Thyroid gland (tissue), 4 donors: ENCODE data around the gene UGT8. TPM values are rescaled to one million over a fixed set of nuclear protein-coding genes. Genes with fewer than 3 reads are reported as not detected.

Experiments used
- DNase-seq, 2 donors: peaks; one replicate each; pipeline ENCODE4 v3.0.0-alpha.2; 2019
- H3K27ac ChIP-seq, 3 donors: fragments of 200-600 bp; sonication (generic); 1 replicate in 2 of 3; 2 replicates in 1 of 3; pipeline ENCODE4 v1.5.1; 2016 to 2019; ENCODE audit warnings: mild to moderate bottlenecking in 1 of 3, moderate library complexity in 1 of 3
- H3K27me3 ChIP-seq: fragments of 200-600 bp; sonication (generic); one replicate; pipeline ENCODE4 v1.5.1; 2019
- H3K36me3 ChIP-seq, 2 donors: fragments of 200-600 bp; sonication (generic); one replicate each; pipeline ENCODE4 v1.5.1; 2016 to 2019
- H3K4me1 ChIP-seq, 2 donors: fragments of 200-600 bp; sonication (generic); one replicate each; pipeline ENCODE4 v1.5.1; 2017 to 2019
- H3K4me3 ChIP-seq, 3 donors: fragments of 200-600 bp; sonication (generic); replicated peaks in 1 of 3; 1 replicate in 2 of 3; 2 replicates in 1 of 3; pipeline ENCODE4 v1.5.1; 2016; ENCODE audit warnings: mild to moderate bottlenecking in 1 of 3
- H3K9me3 ChIP-seq: fragments of 200-600 bp; sonication (generic); one replicate; pipeline ENCODE4 v1.5.1; 2017
- CTCF ChIP-seq, 6 experiments: fragments of 200-600 bp in 3 of 6; fragments of 450-650 bp in 3 of 6; sonication (generic) in 3 of 6; IDR thresholded peaks; one replicate each; pipeline ENCODE4 v1.5.1; 2016 to 2019; ENCODE audit warnings: antibody characterized with exemption in 6 of 6, mild to moderate bottlenecking in 2 of 6, inconsistent platforms in 1 of 6, moderate library complexity in 1 of 6
- POLR2A ChIP-seq, 2 donors: fragments of 450-650 bp; IDR thresholded peaks; one replicate each; pipeline ENCODE4 v1.6.1; 2017; ENCODE audit warnings: antibody characterized with exemption in 2 of 2, mild to moderate bottlenecking in 2 of 2, moderate library complexity in 1 of 2
- WGBS, 2 donors: methylation state at CpG; one replicate each; pipeline ENCODE4 v1.1.5; 2017; 5-methylcytosine and 5-hydroxymethylcytosine counted together
- intact Hi-C: fragments of 100-400 bp; cut with DNase I; formaldehyde crosslinking; loops from one replicate; pipeline ENCODE4 v1.15.1; 2023
- total RNA-seq, 4 donors: library from RNA; depleted of rRNA; stranded (reverse); fragments of >200 nt; gene quantifications; one replicate each; pipeline ENCODE4 v1.2.3, GENCODE V29; 2016

UGT8 gene
- total RNA-seq, 4 donors from 2014 or later, result 7.8 to 21.0 (median 13.6) TPM

GRCh38 chr4:114673306-114673705 lies 74.7 kb downstream of the UGT8 start:
- no peak for DNase-seq
- Histone ChIP-seq H3K36me3 (no peaks in the 10 kb centered on the region), H3K4me1 (no peaks in the 10 kb centered on the region), H3K27ac (no peak overlapping the region), H3K27me3 (no peaks in the 10 kb centered on the region), H3K4me3 (no peak overlapping the region), H3K9me3 (no peaks in the 10 kb centered on the region)
- intact Hi-C loops, result no loop called here
- TF ChIP-seq POLR2A (IDR thresholded peaks at IDR 0.05) (no peak), CTCF (IDR thresholded peaks at IDR 0.05) (no peak)
- 93 to 98% methylated on average over 2 of the region's 2 CpGs for WGBS, 2 donors

- no peaks in the 10 kb centered on the region for H3K9me3 ChIP-seq
- DNase-seq, result no peak
- no peak for TF ChIP-seq CTCF (IDR thresholded peaks at IDR 0.05)
- TF ChIP-seq POLR2A (IDR thresholded peaks at IDR 0.05), result no peak
- no peak overlapping the region for H3K27ac ChIP-seq
- no peaks in the 10 kb centered on the region for H3K4me1 ChIP-seq
- 75 to 76% methylated on average over 2 of the region's 2 CpGs for WGBS, 2 donors
- H3K27me3 ChIP-seq, result no peaks in the 10 kb centered on the region
- H3K36me3 ChIP-seq, result no peaks in the 10 kb centered on the region
- no peak overlapping the region for H3K4me3 ChIP-seq
- intact Hi-C loops, result no loop called here
Measured at GRCh38 chr4:114674080-114674479, 75.5 kb downstream of the UGT8 start.

DNA sequence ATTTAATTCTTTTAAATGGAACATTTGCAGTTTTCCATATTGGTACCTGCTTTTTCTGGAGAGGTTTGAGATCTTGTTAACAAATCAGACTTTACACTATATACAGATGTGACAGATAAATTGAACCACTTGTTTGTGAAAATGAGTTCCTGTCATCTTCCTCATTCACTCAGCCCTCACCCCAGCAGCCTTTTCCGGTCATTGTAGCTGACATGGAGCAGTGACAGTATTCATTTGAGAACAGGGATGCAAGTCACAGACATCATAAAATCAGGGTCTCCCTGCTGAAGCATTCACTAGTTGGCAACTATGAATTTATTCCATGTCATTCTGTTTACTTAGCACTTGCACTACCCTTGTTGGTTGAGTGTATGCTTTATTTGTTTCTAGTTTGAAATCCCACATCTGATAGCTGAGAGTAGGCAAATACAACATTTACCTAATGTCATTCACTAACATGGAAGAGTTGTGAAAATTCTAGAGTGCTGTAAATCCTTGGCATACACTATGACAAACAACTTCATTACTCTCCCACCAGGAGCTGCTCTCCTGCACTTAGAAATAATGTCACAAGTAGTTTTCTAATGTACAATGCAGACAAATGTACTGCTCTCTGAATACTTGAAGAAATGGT lies 78.9 kb downstream of the UGT8 start:
- no peak overlapping the region for H3K4me3 ChIP-seq
- no peaks in the 10 kb centered on the region for H3K9me3 ChIP-seq
- 87 to 97% methylated on average over 1 of the region's 1 CpG for WGBS, 2 donors
- H3K27ac ChIP-seq, result no peak overlapping the region
- DNase-seq, result no peak
- no peaks in the 10 kb centered on the region for H3K27me3 ChIP-seq
- no peak for TF ChIP-seq CTCF (IDR thresholded peaks at IDR 0.05)
- TF ChIP-seq POLR2A (IDR thresholded peaks at IDR 0.05), result no peak
- intact Hi-C loops, result no loop called here
- no peaks in the 10 kb centered on the region for H3K4me1 ChIP-seq
- no peaks in the 10 kb centered on the region for H3K36me3 ChIP-seq

DNA sequence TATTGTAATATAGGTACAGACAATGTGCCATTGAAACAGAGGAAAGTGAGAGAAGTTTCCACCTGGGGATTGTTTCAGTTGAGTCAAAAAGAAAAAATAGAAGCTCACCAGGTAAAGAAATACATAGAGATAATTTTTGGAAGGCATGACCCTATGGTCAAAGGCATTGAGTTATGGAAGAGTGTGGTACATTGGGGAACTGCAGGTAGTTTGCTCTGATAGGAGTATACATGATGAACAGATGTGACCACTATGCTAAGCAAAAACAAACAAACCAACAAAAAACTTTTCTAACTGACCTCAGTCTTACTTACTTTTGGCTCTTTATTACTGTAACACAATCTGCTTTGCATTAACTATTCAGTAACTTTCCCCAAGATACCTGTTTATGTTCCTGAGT lies 85.9 kb downstream of the UGT8 start:
- Histone ChIP-seq H3K9me3 (no peaks in the 10 kb centered on the region), H3K4me3 (no peak overlapping the region), H3K27me3 (no peaks in the 10 kb centered on the region), H3K27ac (no peak overlapping the region), H3K4me1 (no peaks in the 10 kb centered on the region), H3K36me3 (no peaks in the 10 kb centered on the region)
- TF ChIP-seq CTCF (IDR thresholded peaks at IDR 0.05), result no peak
- no peak for TF ChIP-seq POLR2A (IDR thresholded peaks at IDR 0.05)
- intact Hi-C loops, result no loop called here
- DNase-seq, result no peak

- Histone ChIP-seq H3K36me3 (no peaks in the 10 kb centered on the region), H3K27me3 (no peaks in the 10 kb centered on the region), H3K27ac (no peak overlapping the region), H3K4me3 (no peak overlapping the region), H3K4me1 (no peaks in the 10 kb centered on the region), H3K9me3 (no peaks in the 10 kb centered on the region)
- WGBS, 2 donors, result 78 to 83% methylated on average over 3 of the region's 3 CpGs
- no peak for DNase-seq
- TF ChIP-seq CTCF (IDR thresholded peaks at IDR 0.05), result no peak
- TF ChIP-seq POLR2A (IDR thresholded peaks at IDR 0.05), result no peak
- intact Hi-C loops, result no loop called here
Measured at GRCh38 chr4:114688059-114688458, 89.5 kb downstream of the UGT8 start.
